HCT116 (cell line): ENCODE results near the gene GTF2H4. TPM values are rescaled to one million over a fixed set of nuclear protein-coding genes. Genes with fewer than 3 reads are reported as not detected.

ENCODE experiments used
- ATAC-seq: fragments of 200-7000 bp; cut with Tn5 transposase; 2 replicates; pipeline ENCODE4 v1.9.1; 2020; ENCODE audit warnings: mild to moderate bottlenecking, moderate library complexity
- BruUV-seq: library from RNA; stranded (reverse); fragments of 400-500 nt; replicated peaks from 2 replicates; lab custom pipeline; 2021; lab: Mats Ljungman, UMichigan
- CTCF ChIA-PET: fragments of 300-600 bp; sonication (Branson Sonifier 250); formaldehyde crosslinking; loops from one replicate; lab custom pipeline; 2021; ENCODE audit warnings: antibody characterized with exemption; lab: Charles Lee
- POLR2A ChIA-PET: fragments of 300-600, 350-600 bp; sonication (Branson Sonifier 250); formaldehyde crosslinking; loops from one replicate; lab custom pipeline; 2021; ENCODE audit warnings: antibody characterized with exemption; lab: Charles Lee
- RAD21 ChIA-PET, 2 experiments: fragments of 300-600 bp; sonication (Branson Sonifier 250); formaldehyde crosslinking; loops; one replicate each; lab custom pipeline; 2023; ENCODE audit warnings: low total read pairs in 2 of 2; ENCODE audit not compliant: uncharacterized antibody in 2 of 2, unreplicated experiment in 2 of 2, low non-redundant PET in 1 of 2; lab: Charles Lee
- DNase-seq: peaks from one replicate; pipeline ENCODE4 v3.0.0-alpha.2; 2010; ENCODE audit warnings: low read depth, low spot score
- H2AFZ ChIP-seq: fragments of 200-600 bp; shearing (Covaris generic), sonication (generic); 2 replicates; pipeline ENCODE4 v1.6.1; 2017; ENCODE audit warnings: low read depth, mixed run types, mixed read lengths, antibody characterized with exemption, low read length; ENCODE audit not compliant: poor library complexity, severe bottlenecking
- H3K27ac ChIP-seq: 2 replicates; pipeline ENCODE4 v1.5.1; 2012; ENCODE audit warnings: low read depth, low read length
- H3K27me3 ChIP-seq: fragments of 200-600 bp; sonication (generic); 2 replicates; pipeline ENCODE4 v1.6.1; 2016; ENCODE audit warnings: mixed run types, low read length, mixed read lengths; ENCODE audit not compliant: insufficient read depth
- H3K36me3 ChIP-seq, 2 experiments: fragments of 200-500 bp in 1 of 2; fragments of 200-600 bp in 1 of 2; sonication (Bioruptor generic) in 1 of 2; sonication (generic) in 1 of 2; 2 replicates each; pipeline versions ENCODE4 v1.5.1 to v1.6.1; 2014 to 2016; ENCODE audit warnings: low read length in 2 of 2, inconsistent platforms in 1 of 2, mixed read lengths in 1 of 2, mixed run types in 1 of 2; ENCODE audit not compliant: insufficient read depth in 2 of 2, control insufficient read depth in 1 of 2
- H3K4me1 ChIP-seq, 2 experiments: fragments of 200-600 bp in 1 of 2; sonication (generic) in 1 of 2; 2 replicates each; pipeline versions ENCODE4 v1.5.1 to v1.6.1; 2012 to 2017; ENCODE audit warnings: low read length in 2 of 2, inconsistent platforms in 1 of 2, mild to moderate bottlenecking in 1 of 2, mixed read lengths in 1 of 2, mixed run types in 1 of 2, moderate library complexity in 1 of 2; ENCODE audit not compliant: insufficient read depth in 2 of 2, control insufficient read depth in 1 of 2
- H3K4me2 ChIP-seq: fragments of 200-600 bp; sonication (generic); 2 replicates; pipeline ENCODE4 v1.6.1; 2017; ENCODE audit warnings: mixed run types, low read length, mixed read lengths
- H3K4me3 ChIP-seq, 2 experiments: fragments of 200-600 bp in 1 of 2; sonication (generic) in 1 of 2; replicated peaks in 1 of 2; 2 replicates each; pipeline ENCODE4 v1.5.1; 2011 to 2016; ENCODE audit warnings: low read length in 2 of 2, control low read depth in 1 of 2, low read depth in 1 of 2, mild to moderate bottlenecking in 1 of 2, mixed read lengths in 1 of 2, mixed run types in 1 of 2
- H3K79me2 ChIP-seq: fragments of 200-600 bp; sonication (generic); 2 replicates; pipeline ENCODE4 v1.6.1; 2017; ENCODE audit warnings: mild to moderate bottlenecking, mixed run types, low read length, moderate library complexity, mixed read lengths; ENCODE audit not compliant: insufficient read depth
- H3K9ac ChIP-seq: fragments of 200-600 bp; sonication (generic); 2 replicates; pipeline ENCODE4 v1.6.1; 2016; ENCODE audit warnings: low read length, mixed read lengths
- H3K9me2 ChIP-seq: fragments of 200-600 bp; sonication (generic), shearing (Covaris generic); 2 replicates; pipeline ENCODE4 v1.6.1; 2017; ENCODE audit warnings: mixed run types, mild to moderate bottlenecking, moderate library complexity; ENCODE audit not compliant: insufficient read depth
- H3K9me3 ChIP-seq, 2 experiments: fragments of 200-500 bp in 1 of 2; fragments of 200-600 bp in 1 of 2; sonication (Bioruptor generic) in 1 of 2; sonication (generic) in 1 of 2; 2 replicates each; pipeline ENCODE4 v1.6.1; 2014 to 2017; ENCODE audit warnings: low read length in 2 of 2, mixed read lengths in 2 of 2, inconsistent platforms in 1 of 2, low read depth in 1 of 2, mild to moderate bottlenecking in 1 of 2, mixed run types in 1 of 2, moderate library complexity in 1 of 2; ENCODE audit not compliant: control insufficient read depth in 1 of 2, insufficient read depth in 1 of 2
- H4K20me1 ChIP-seq: fragments of 200-600 bp; sonication (generic), shearing (Covaris generic); 2 replicates; pipeline ENCODE4 v1.6.1; 2017; ENCODE audit warnings: mixed run types, mild to moderate bottlenecking, moderate library complexity; ENCODE audit not compliant: insufficient read depth
- EGR1 ChIP-seq: IDR thresholded peaks from 2 replicates; pipeline ENCODE4 v1.6.1; 2012; ENCODE audit warnings: low read depth
- ELF1 ChIP-seq: IDR thresholded peaks from 2 replicates; pipeline ENCODE4 v1.6.1; 2012; ENCODE audit warnings: low read depth, borderline replicate concordance
- EZH2 ChIP-seq: fragments of 200-600 bp; sonication (generic); IDR thresholded peaks from 2 replicates; pipeline ENCODE4 v1.6.1; 2017; ENCODE audit warnings: antibody characterized with exemption, mixed run types
- EZH2phosphoT487 ChIP-seq: fragments of 200-600 bp; IDR thresholded peaks from 2 replicates; pipeline ENCODE4 v1.6.1; 2018; ENCODE audit warnings: antibody characterized with exemption, borderline replicate concordance
- FOSL1 ChIP-seq: IDR thresholded peaks from 2 replicates; pipeline ENCODE4 v1.6.1; 2012; ENCODE audit warnings: low read depth
- JUND ChIP-seq: IDR thresholded peaks from 2 replicates; pipeline ENCODE4 v1.6.1; 2012
- MAX ChIP-seq: IDR thresholded peaks from 2 replicates; pipeline ENCODE4 v1.6.1; 2012
- POLR2A ChIP-seq: IDR thresholded peaks from 2 replicates; pipeline ENCODE4 v1.7.0; 2011; ENCODE audit warnings: borderline replicate concordance; ENCODE audit not compliant: insufficient read depth, insufficient read length; ENCODE audit errors: extremely low read depth
- POLR2AphosphoS5 ChIP-seq: IDR thresholded peaks from 2 replicates; pipeline ENCODE4 v1.6.1; 2011; ENCODE audit warnings: mild to moderate bottlenecking, low read depth, low read length, moderate library complexity
- RAD21 ChIP-seq: IDR thresholded peaks from 2 replicates; pipeline ENCODE4 v1.6.1; 2012; ENCODE audit warnings: low read depth, mild to moderate bottlenecking
- REST ChIP-seq: IDR thresholded peaks from 2 replicates; pipeline ENCODE4 v1.6.1; 2012; ENCODE audit warnings: low read depth
- SIN3A ChIP-seq: IDR thresholded peaks from 2 replicates; pipeline ENCODE4 v1.6.1; 2012; ENCODE audit warnings: low read depth
- SP1 ChIP-seq: IDR thresholded peaks from 2 replicates; pipeline ENCODE4 v1.6.1; 2012; ENCODE audit warnings: low read depth
- SRF ChIP-seq: IDR thresholded peaks from 2 replicates; pipeline ENCODE4 v1.6.1; 2012; ENCODE audit warnings: low read depth
- TCF7L2 ChIP-seq: IDR thresholded peaks from 2 replicates; pipeline ENCODE4 v1.7.0; 2011; ENCODE audit warnings: borderline replicate concordance, inconsistent platforms; ENCODE audit not compliant: insufficient read depth, insufficient read length; ENCODE audit errors: extremely low read depth
- YY1 ChIP-seq: IDR thresholded peaks from 2 replicates; pipeline ENCODE4 v1.6.1; 2011; ENCODE audit warnings: low read length, low read depth, moderate library complexity, mild to moderate bottlenecking; ENCODE audit not compliant: insufficient replicate concordance; ENCODE audit errors: extremely low read depth
- ZNF274 ChIP-seq: fragments of 200-500 bp; sonication (Bioruptor generic); IDR thresholded peaks from 2 replicates; pipeline ENCODE4 v1.6.1; 2014; ENCODE audit warnings: mild to moderate bottlenecking, low read depth, low read length, inconsistent platforms
- intact Hi-C: fragments of 100-400 bp; cut with micrococcal nuclease; formaldehyde crosslinking; loops from 2 replicates; pipeline ENCODE4 v1.10.0; 2022
- total RNA-seq: library from RNA; stranded (reverse); gene quantifications from one replicate; pipeline ENCODE4 v1.2.1, GENCODE V29; 2021; ENCODE audit not compliant: unreplicated experiment
- TF ChIP-seq, protein P1 (sequence below): IDR thresholded peaks from 2 replicates; pipeline ENCODE4 v1.6.1; 2012
- TF ChIP-seq, protein P2 (sequence below), 3 experiments: fragments of 200-600 bp in 1 of 3; sonication (generic) in 1 of 3; IDR thresholded peaks in 2 of 3; conservative IDR thresholded peaks in 1 of 3; 2 replicates each; pipeline ENCODE4 v1.5.1; 2012 to 2017; ENCODE audit warnings: low read depth in 2 of 3, low read length in 2 of 3, antibody characterized with exemption in 1 of 3, borderline replicate concordance in 1 of 3, control low read depth in 1 of 3, mild to moderate bottlenecking in 1 of 3, mixed read lengths in 1 of 3, mixed run types in 1 of 3, moderate library complexity in 1 of 3; ENCODE audit not compliant: insufficient read depth in 1 of 3
- TF ChIP-seq, protein P3 (sequence below): IDR thresholded peaks from 2 replicates; pipeline ENCODE4 v1.6.1; 2011; ENCODE audit warnings: mild to moderate bottlenecking, low read length, moderate library complexity; ENCODE audit not compliant: insufficient replicate concordance; ENCODE audit errors: extremely low read depth

GTF2H4 gene
- total RNA-seq, 1 experiment from 2014 or later: 59.7 TPM

- H4K20me1 ChIP-seq: no peaks in the 10 kb centered on the region
- no peak for TF ChIP-seq RAD21
- TF ChIP-seq FOSL1: no peak
- no peak for TF ChIP-seq YY1
- TF ChIP-seq SP1: no peak
- TF ChIP-seq TCF7L2: no peak
- TF ChIP-seq, protein P1, sequence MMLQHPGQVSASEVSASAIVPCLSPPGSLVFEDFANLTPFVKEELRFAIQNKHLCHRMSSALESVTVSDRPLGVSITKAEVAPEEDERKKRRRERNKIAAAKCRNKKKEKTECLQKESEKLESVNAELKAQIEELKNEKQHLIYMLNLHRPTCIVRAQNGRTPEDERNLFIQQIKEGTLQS: no peak
- no peak for TF ChIP-seq SRF
- no peak for TF ChIP-seq POLR2AphosphoS5
- TF ChIP-seq JUND: no peak
- TF ChIP-seq, protein P2, sequence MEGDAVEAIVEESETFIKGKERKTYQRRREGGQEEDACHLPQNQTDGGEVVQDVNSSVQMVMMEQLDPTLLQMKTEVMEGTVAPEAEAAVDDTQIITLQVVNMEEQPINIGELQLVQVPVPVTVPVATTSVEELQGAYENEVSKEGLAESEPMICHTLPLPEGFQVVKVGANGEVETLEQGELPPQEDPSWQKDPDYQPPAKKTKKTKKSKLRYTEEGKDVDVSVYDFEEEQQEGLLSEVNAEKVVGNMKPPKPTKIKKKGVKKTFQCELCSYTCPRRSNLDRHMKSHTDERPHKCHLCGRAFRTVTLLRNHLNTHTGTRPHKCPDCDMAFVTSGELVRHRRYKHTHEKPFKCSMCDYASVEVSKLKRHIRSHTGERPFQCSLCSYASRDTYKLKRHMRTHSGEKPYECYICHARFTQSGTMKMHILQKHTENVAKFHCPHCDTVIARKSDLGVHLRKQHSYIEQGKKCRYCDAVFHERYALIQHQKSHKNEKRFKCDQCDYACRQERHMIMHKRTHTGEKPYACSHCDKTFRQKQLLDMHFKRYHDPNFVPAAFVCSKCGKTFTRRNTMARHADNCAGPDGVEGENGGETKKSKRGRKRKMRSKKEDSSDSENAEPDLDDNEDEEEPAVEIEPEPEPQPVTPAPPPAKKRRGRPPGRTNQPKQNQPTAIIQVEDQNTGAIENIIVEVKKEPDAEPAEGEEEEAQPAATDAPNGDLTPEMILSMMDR (IDR thresholded peaks at IDR 0.05 in 2 of 3, conservative IDR thresholded peaks at IDR 0.05 in 1 of 3; ENCODE audit: borderline replicate concordance in 1 of 3, insufficient read depth in 1 of 3, low read depth in 2 of 3, low read length in 2 of 3): no peak
- TF ChIP-seq REST: no peak
- TF ChIP-seq EGR1: no peak
- TF ChIP-seq, protein P3, sequence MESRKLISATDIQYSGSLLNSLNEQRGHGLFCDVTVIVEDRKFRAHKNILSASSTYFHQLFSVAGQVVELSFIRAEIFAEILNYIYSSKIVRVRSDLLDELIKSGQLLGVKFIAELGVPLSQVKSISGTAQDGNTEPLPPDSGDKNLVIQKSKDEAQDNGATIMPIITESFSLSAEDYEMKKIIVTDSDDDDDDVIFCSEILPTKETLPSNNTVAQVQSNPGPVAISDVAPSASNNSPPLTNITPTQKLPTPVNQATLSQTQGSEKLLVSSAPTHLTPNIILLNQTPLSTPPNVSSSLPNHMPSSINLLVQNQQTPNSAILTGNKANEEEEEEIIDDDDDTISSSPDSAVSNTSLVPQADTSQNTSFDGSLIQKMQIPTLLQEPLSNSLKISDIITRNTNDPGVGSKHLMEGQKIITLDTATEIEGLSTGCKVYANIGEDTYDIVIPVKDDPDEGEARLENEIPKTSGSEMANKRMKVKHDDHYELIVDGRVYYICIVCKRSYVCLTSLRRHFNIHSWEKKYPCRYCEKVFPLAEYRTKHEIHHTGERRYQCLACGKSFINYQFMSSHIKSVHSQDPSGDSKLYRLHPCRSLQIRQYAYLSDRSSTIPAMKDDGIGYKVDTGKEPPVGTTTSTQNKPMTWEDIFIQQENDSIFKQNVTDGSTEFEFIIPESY: no peak
- no peak for TF ChIP-seq MAX
- no peak for TF ChIP-seq ELF1
- no peak for TF ChIP-seq EZH2
- TF ChIP-seq EZH2phosphoT487: no peak
- TF ChIP-seq POLR2A: no peak
- no peak for TF ChIP-seq ZNF274
- TF ChIP-seq SIN3A: no peak
- ATAC-seq: no peak
- ChIA-PET POLR2A (no interaction called here), CTCF (no interaction called here), RAD21 (no interaction called here)
- no peak overlapping the region for H2AFZ ChIP-seq
- no peaks in the 10 kb centered on the region for H3K36me3 ChIP-seq
- H3K79me2 ChIP-seq: no peaks in the 10 kb centered on the region
- no peaks in the 10 kb centered on the region for H3K27me3 ChIP-seq
- H3K4me2 ChIP-seq: no peak overlapping the region
- intact Hi-C loops: no loop called here
- H3K4me3 ChIP-seq: no peak overlapping the region
- H3K4me1 ChIP-seq: no peaks in the 10 kb centered on the region
- no peaks in the 10 kb centered on the region for H3K9me3 ChIP-seq
- no peak overlapping the region for H3K27ac ChIP-seq
- BruUV-seq: no TSS peak
- no peak overlapping the region for H3K9ac ChIP-seq
- no peaks in the 10 kb centered on the region for H3K9me2 ChIP-seq
- DNase-seq: no peak
Observed at GRCh38 chr6:30951907-30952469, 44.0 kb downstream of the GTF2H4 start.
